Measurements from ENCODE around the gene GSN. TPM values are rescaled to one million over a fixed set of nuclear protein-coding genes. Genes with fewer than 3 reads are reported as not detected.

GSN gene
- total RNA-seq, 1 experiment from 2014 or later = 28.4 TPM

- H3K27me3 ChIP-seq (replicated peaks; ENCODE audit: insufficient read depth, low read depth, low read length, poor library complexity) = no peaks in the 10 kb centered on the region
- POLR2A ChIA-PET (ENCODE audit: low non-redundant PET) = no interaction called here
- TF ChIP-seq EZH2 (IDR thresholded peaks at IDR 0.05; ENCODE audit: borderline replicate concordance, low read depth, low read length, poor library complexity, severe bottlenecking) (no peak), CTCF (conservative IDR thresholded peaks at IDR 0.05; ENCODE audit: low read depth, low read length) (no peak)
- BruUV-seq (replicated peaks) = no TSS peak
- H3K9me3 ChIP-seq (ENCODE audit: low read depth, low read length, poor library complexity, severe bottlenecking) = no peaks in the 10 kb centered on the region
- no peaks in the 10 kb centered on the region for H3K36me3 ChIP-seq (ENCODE audit: insufficient read depth, low read length, poor library complexity, severe bottlenecking)
- no peak overlapping the region for H3K4me3 ChIP-seq (ENCODE audit: low read depth, low read length, poor library complexity, severe bottlenecking)
- peaks cover 28% of the 10 kb centered on the region for H3K4me1 ChIP-seq (ENCODE audit: insufficient read depth, low read length, poor library complexity, severe bottlenecking)
- no peak for DNase-seq (ENCODE audit: low spot score)
- no peak overlapping the region for H3K27ac ChIP-seq (ENCODE audit: low read depth, low read length, poor library complexity, severe bottlenecking)
- intact Hi-C loops (cut with micrococcal nuclease; ENCODE audit: unreplicated experiment) = loop anchor here (5.0 kb wide), 1 partner anchor 40 kb away; no protein-coding TSS in a partner anchor
- CTCF ChIA-PET = interaction anchor here (2.3 kb wide), 1 partner anchor 11 kb away, joined by 10 read pairs; no protein-coding TSS in a partner anchor
Observed at GRCh38 chr9:121266906-121267650, 884 bp upstream of the GSN start.

- TF ChIP-seq EZH2 (IDR thresholded peaks at IDR 0.05; ENCODE audit: borderline replicate concordance, low read depth, low read length, poor library complexity, severe bottlenecking) (no peak), CTCF (conservative IDR thresholded peaks at IDR 0.05; ENCODE audit: low read depth, low read length) (no peak)
- BruUV-seq (replicated peaks) = no TSS peak
- H3K27ac ChIP-seq (ENCODE audit: low read depth, low read length, poor library complexity, severe bottlenecking) = no peak overlapping the region
- H3K27me3 ChIP-seq (replicated peaks; ENCODE audit: insufficient read depth, low read depth, low read length, poor library complexity) = no peaks in the 10 kb centered on the region
- ChIA-PET CTCF (interaction anchor here (0.9 to 2.3 kb wide), 3 partner anchors 10 to 108 kb away, joined by 3 to 10 read pairs (median 4); no protein-coding TSS in a partner anchor), POLR2A (ENCODE audit: low non-redundant PET) (no interaction called here)
- peak overlapping the region; percentile 73 for H3K4me3 ChIP-seq (ENCODE audit: low read depth, low read length, poor library complexity, severe bottlenecking)
- no peaks in the 10 kb centered on the region for H3K9me3 ChIP-seq (ENCODE audit: low read depth, low read length, poor library complexity, severe bottlenecking)
- no peaks in the 10 kb centered on the region for H3K36me3 ChIP-seq (ENCODE audit: insufficient read depth, low read length, poor library complexity, severe bottlenecking)
- H3K4me1 ChIP-seq (ENCODE audit: insufficient read depth, low read length, poor library complexity, severe bottlenecking) = peaks cover 19% of the 10 kb centered on the region
- DNase-seq (ENCODE audit: low spot score) = no peak
- intact Hi-C loops (cut with micrococcal nuclease; ENCODE audit: unreplicated experiment) = loop anchor here (5.0 kb wide), 1 partner anchor 41 kb away; no protein-coding TSS in a partner anchor
Observed at GRCh38 chr9:121268598-121268850, 562 bp downstream of the GSN start.

GRCh38 chr9:121268851-121269641 lies 1.1 kb downstream of the GSN start:
- peak; percentile 32 for DNase-seq (ENCODE audit: low spot score)
- no peaks in the 10 kb centered on the region for H3K36me3 ChIP-seq (ENCODE audit: insufficient read depth, low read length, poor library complexity, severe bottlenecking)
- BruUV-seq (replicated peaks) = no TSS peak
- no peaks in the 10 kb centered on the region for H3K9me3 ChIP-seq (ENCODE audit: low read depth, low read length, poor library complexity, severe bottlenecking)
- peaks cover 19% of the 10 kb centered on the region for H3K4me1 ChIP-seq (ENCODE audit: insufficient read depth, low read length, poor library complexity, severe bottlenecking)
- H3K27me3 ChIP-seq (replicated peaks; ENCODE audit: insufficient read depth, low read depth, low read length, poor library complexity) = no peaks in the 10 kb centered on the region
- POLR2A ChIA-PET (ENCODE audit: low non-redundant PET) = no interaction called here
- H3K27ac ChIP-seq (ENCODE audit: low read depth, low read length, poor library complexity, severe bottlenecking) = no peak overlapping the region
- intact Hi-C loops (cut with micrococcal nuclease; ENCODE audit: unreplicated experiment) = loop anchor here (5.0 kb wide), 1 partner anchor 42 kb away; no protein-coding TSS in a partner anchor
- TF ChIP-seq CTCF (conservative IDR thresholded peaks at IDR 0.05; ENCODE audit: low read depth, low read length) = no peak
- CTCF ChIA-PET = interaction anchor here (0.9 to 2.3 kb wide), 2 partner anchors 9 to 107 kb away, joined by 3 to 10 read pairs; no protein-coding TSS in a partner anchor
- H3K4me3 ChIP-seq (ENCODE audit: low read depth, low read length, poor library complexity, severe bottlenecking) = peak overlapping the region; percentile 73

Data from A673 (cell line).